Trophoblast cell (in vitro differentiated cells and primary cell): Measurements from ENCODE around the gene MAVS.

ENCODE experiments used
- DNase-seq, 2 donors: peaks; one replicate each; pipeline ENCODE4 v3.0.0-alpha.2; 2016
- H2AFZ ChIP-seq: 2 replicates; pipeline ENCODE4 v1.6.1; 2013; ENCODE audit warnings: low read length, moderate library complexity, mild to moderate bottlenecking; ENCODE audit not compliant: insufficient read depth, poor library complexity
- H2AK5ac ChIP-seq: 2 replicates; pipeline ENCODE4 v1.6.1; 2013; ENCODE audit warnings: mild to moderate bottlenecking, low read length
- H2BK120ac ChIP-seq: 2 replicates; pipeline ENCODE4 v1.6.1; 2013; ENCODE audit warnings: low read length, mild to moderate bottlenecking, moderate library complexity; ENCODE audit not compliant: insufficient read depth, poor library complexity
- H2BK12ac ChIP-seq: 2 replicates; pipeline ENCODE4 v1.6.1; 2013; ENCODE audit warnings: mild to moderate bottlenecking, low read length, moderate library complexity
- H2BK5ac ChIP-seq: 2 replicates; pipeline ENCODE4 v1.6.1; 2013; ENCODE audit warnings: low read length, low read depth, moderate library complexity, mild to moderate bottlenecking; ENCODE audit not compliant: poor library complexity
- H3K14ac ChIP-seq: 2 replicates; pipeline ENCODE4 v1.6.1; 2013; ENCODE audit warnings: mild to moderate bottlenecking, low read length
- H3K18ac ChIP-seq: 2 replicates; pipeline ENCODE4 v1.6.1; 2013; ENCODE audit warnings: mild to moderate bottlenecking, low read length
- H3K23ac ChIP-seq: 2 replicates; pipeline ENCODE4 v1.6.1; 2013; ENCODE audit warnings: low read length
- H3K27ac ChIP-seq: 2 replicates; pipeline ENCODE4 v1.5.1; 2013; ENCODE audit warnings: low read depth, mild to moderate bottlenecking, inconsistent platforms, low read length, moderate library complexity
- H3K27me3 ChIP-seq: 2 replicates; pipeline ENCODE4 v1.6.1; 2013; ENCODE audit warnings: inconsistent platforms, mild to moderate bottlenecking, low read length, moderate library complexity; ENCODE audit not compliant: insufficient read depth
- H3K36me3 ChIP-seq, 2 experiments: 1 replicate in 1 of 2; 2 replicates in 1 of 2; pipeline ENCODE4 v1.6.1; 2013; ENCODE audit warnings: low read length in 2 of 2, mild to moderate bottlenecking in 2 of 2, moderate library complexity in 1 of 2; ENCODE audit not compliant: insufficient read depth in 2 of 2, control insufficient read depth in 1 of 2
- H3K4ac ChIP-seq: 2 replicates; pipeline ENCODE4 v1.6.1; 2013; ENCODE audit warnings: low read depth, mild to moderate bottlenecking, low read length, moderate library complexity
- H3K4me1 ChIP-seq, 2 experiments: 1 replicate in 1 of 2; 2 replicates in 1 of 2; pipeline ENCODE4 v1.6.1; 2013; ENCODE audit warnings: low read length in 2 of 2, mild to moderate bottlenecking in 2 of 2, moderate library complexity in 1 of 2; ENCODE audit not compliant: insufficient read depth in 2 of 2, control insufficient read depth in 1 of 2
- H3K4me2 ChIP-seq: 2 replicates; pipeline ENCODE4 v1.6.1; 2013; ENCODE audit warnings: inconsistent platforms, mild to moderate bottlenecking, low read length, moderate library complexity
- H3K4me3 ChIP-seq: 2 replicates; pipeline ENCODE4 v1.5.1; 2013; ENCODE audit warnings: mild to moderate bottlenecking, low read depth, low read length, inconsistent platforms
- H3K79me1 ChIP-seq: one replicate; pipeline ENCODE4 v1.6.1; 2013; ENCODE audit warnings: low read length
- H3K79me2 ChIP-seq: 2 replicates; pipeline ENCODE4 v1.6.1; 2013; ENCODE audit warnings: low read length, mild to moderate bottlenecking; ENCODE audit not compliant: control insufficient read depth, insufficient read depth, poor library complexity
- H3K9ac ChIP-seq: 2 replicates; pipeline ENCODE4 v1.6.1; 2013; ENCODE audit warnings: mild to moderate bottlenecking, low read length
- H3K9me3 ChIP-seq: 2 replicates; pipeline ENCODE4 v1.6.1; 2013; ENCODE audit warnings: low read depth, mild to moderate bottlenecking, control low read depth, inconsistent platforms, low read length; ENCODE audit not compliant: insufficient read depth
- H4K12ac ChIP-seq: 2 replicates; pipeline ENCODE4 v1.6.1; 2013; ENCODE audit warnings: low read depth, mild to moderate bottlenecking, low read length, moderate library complexity
- H4K8ac ChIP-seq: 2 replicates; pipeline ENCODE4 v1.6.1; 2013; ENCODE audit warnings: low read depth, mild to moderate bottlenecking, low read length, moderate library complexity
- H4K91ac ChIP-seq: one replicate; pipeline ENCODE4 v1.6.1; 2013; ENCODE audit warnings: low read depth, mild to moderate bottlenecking, low read length, moderate library complexity
- WGBS: extraction: QIAGEN DNeasy Blood & Tissue Kit; methylation state at CpG from one replicate; pipeline ENCODE4 v1.1.7; 2013; ENCODE audit warnings: missing lambda C conversion rate; ENCODE audit not compliant: insufficient read length, insufficient coverage; ENCODE audit errors: extremely low coverage; 5-methylcytosine and 5-hydroxymethylcytosine counted together

Gene MAVS

DNA sequence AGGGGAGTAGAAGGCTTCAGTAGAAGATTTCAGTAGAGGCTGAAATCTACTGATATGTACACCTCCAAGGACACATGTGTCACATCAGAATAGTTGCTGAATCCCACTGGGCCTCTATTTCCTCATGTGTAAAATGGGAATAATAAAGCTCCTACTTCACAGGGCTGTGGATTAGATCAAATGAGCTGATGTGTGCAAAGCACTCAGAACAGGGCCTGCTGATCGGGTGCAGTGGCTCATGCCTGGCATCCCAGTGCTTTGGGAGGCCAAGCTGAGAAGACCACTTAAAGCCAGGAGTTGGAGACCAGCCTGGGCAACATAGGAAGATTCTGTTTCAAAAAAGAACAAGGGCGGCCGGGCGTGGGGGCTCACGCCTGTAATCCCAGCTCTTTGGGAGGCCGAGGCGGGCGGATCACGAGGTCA, 34.4 kb upstream of the MAVS start:
- Histone ChIP-seq H3K18ac (no peak overlapping the region), H4K91ac (peak overlapping the region; percentile 20), H3K9me3 (no peaks in the 10 kb centered on the region), H3K23ac (no peak overlapping the region), H2AFZ (no peak overlapping the region), H2BK5ac (no peak overlapping the region), H3K4ac (no peak overlapping the region), H2BK120ac (no peak overlapping the region), H3K4me3 (no peak overlapping the region), H3K27me3 (no peaks in the 10 kb centered on the region), H3K9ac (no peak overlapping the region), H3K36me3 (no peaks in the 10 kb centered on the region), H4K12ac (no peak overlapping the region), H3K79me1 (peaks cover 6% of the 10 kb centered on the region), H3K79me2 (peaks cover 2% of the 10 kb centered on the region), H4K8ac (no peak overlapping the region), H3K4me2 (no peak overlapping the region), H3K4me1 (peaks cover 18 to 19% of the 10 kb centered on the region in 2 experiments), H2AK5ac (no peak overlapping the region), H3K27ac (no peak overlapping the region), H3K14ac (no peak overlapping the region), H2BK12ac (no peak overlapping the region)
- DNase-seq, result no peak
- WGBS, result no CpG with 5 or more reads among the region's 9 CpGs

DNA sequence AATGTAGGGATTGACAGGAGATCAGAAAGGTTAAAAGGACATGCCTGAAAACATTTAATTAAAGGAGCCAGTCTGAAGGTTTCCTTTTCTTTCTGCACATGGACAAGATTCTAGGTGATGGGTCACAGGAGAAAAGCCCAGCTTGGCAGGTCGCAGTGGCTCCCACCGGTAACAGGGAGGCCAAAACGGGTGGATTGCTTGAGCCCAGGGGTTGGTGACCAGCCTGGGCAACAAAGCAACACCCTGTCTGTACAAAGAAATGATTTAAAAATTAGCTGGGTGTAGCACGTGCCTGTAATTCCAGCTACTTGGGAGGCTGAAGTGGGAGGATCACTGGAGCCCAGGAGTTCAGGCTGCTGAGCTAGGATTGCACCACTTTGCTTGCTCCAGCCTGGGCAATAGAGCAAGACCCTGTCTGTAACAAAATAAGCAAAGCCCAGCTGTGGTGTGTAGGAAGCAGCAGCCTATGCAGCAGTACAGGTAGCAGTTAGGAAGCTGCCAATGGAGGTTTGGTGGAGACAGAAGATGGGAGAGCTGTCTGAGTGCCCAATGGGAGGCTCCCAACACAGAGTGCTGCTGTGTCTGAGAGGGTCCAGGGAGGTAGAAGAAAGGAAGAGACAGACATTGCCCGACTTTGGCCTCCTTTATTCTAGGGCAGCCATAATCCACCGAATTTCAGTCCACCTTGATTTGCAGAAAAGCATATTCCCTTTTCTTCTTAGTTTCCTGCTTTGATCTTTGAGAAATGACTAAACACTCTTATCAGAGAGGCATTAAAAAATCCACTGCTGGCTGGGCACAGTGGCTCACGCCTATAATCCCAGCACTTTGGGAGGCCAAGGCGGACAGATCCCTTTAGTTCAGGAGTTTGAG, 33.4 kb upstream of the MAVS start:
- no peak overlapping the region for H3K18ac ChIP-seq
- no peak overlapping the region for H3K9ac ChIP-seq
- no peak overlapping the region for H3K4me2 ChIP-seq
- H3K14ac ChIP-seq, result no peak overlapping the region
- no peaks in the 10 kb centered on the region for H3K9me3 ChIP-seq
- DNase-seq, result peak; percentile 24 to 27
- H4K12ac ChIP-seq, result no peak overlapping the region
- H3K4ac ChIP-seq, result no peak overlapping the region
- H2BK12ac ChIP-seq, result no peak overlapping the region
- no peak overlapping the region for H2AK5ac ChIP-seq
- no peaks in the 10 kb centered on the region for H3K27me3 ChIP-seq
- H3K79me1 ChIP-seq, result peaks cover 1% of the 10 kb centered on the region
- no peak overlapping the region for H3K4me3 ChIP-seq
- H4K91ac ChIP-seq, result no peak overlapping the region
- H2BK5ac ChIP-seq, result no peak overlapping the region
- H3K79me2 ChIP-seq, result no peaks in the 10 kb centered on the region
- no peak overlapping the region for H4K8ac ChIP-seq
- no peak overlapping the region for H2BK120ac ChIP-seq
- WGBS, result no CpG with 5 or more reads among the region's 8 CpGs
- peaks cover 9 to 10% of the 10 kb centered on the region in 2 experiments for H3K4me1 ChIP-seq
- H3K23ac ChIP-seq, result no peak overlapping the region
- no peak overlapping the region for H3K27ac ChIP-seq
- H2AFZ ChIP-seq, result no peak overlapping the region
- no peaks in the 10 kb centered on the region for H3K36me3 ChIP-seq

DNA sequence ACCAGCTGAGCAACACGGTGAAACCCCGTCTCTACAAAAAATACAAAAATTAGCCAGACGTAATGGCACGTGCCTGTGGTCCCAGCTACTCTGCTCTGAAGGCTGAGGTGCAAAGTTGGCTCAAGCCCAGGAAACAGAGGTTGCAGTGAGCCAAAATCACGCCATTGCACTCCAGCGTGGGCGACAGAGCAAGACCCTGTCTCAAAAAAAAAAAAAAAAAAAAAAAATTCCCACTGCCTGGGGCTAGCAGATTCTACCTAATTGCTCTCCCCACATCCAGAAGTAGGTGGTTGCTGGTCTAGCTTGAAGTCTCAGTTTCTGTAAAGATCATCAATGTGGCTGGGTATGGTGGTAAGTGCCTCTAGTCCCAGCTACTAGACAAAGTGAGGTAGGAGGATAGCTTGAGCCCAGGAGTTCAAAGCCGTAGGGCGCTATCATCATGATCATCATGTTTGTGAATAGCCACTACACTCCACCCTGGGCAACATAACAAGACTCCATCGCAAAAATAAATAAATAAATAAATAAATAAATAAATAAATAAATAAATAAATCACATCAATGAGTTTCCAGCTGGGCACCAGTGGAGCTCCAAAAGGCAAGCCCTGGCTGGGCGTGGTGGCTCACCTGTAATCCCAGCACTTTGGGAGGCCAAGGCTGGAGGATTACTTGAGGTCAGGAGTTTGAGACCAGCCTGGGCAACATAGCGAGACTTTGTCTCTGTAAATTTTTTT, 32.6 kb upstream of the MAVS start:
- H3K9ac ChIP-seq, result no peak overlapping the region
- peaks cover 9 to 10% of the 10 kb centered on the region in 2 experiments for H3K4me1 ChIP-seq
- H3K4me3 ChIP-seq, result no peak overlapping the region
- no CpG with 5 or more reads among the region's 12 CpGs for WGBS
- no peak overlapping the region for H3K23ac ChIP-seq
- H3K14ac ChIP-seq, result no peak overlapping the region
- no peaks in the 10 kb centered on the region for H3K36me3 ChIP-seq
- H4K12ac ChIP-seq, result no peak overlapping the region
- no peak overlapping the region for H3K4me2 ChIP-seq
- H2BK12ac ChIP-seq, result no peak overlapping the region
- H3K18ac ChIP-seq, result no peak overlapping the region
- no peaks in the 10 kb centered on the region for H3K27me3 ChIP-seq
- no peak overlapping the region for H4K91ac ChIP-seq
- no peak overlapping the region for H3K4ac ChIP-seq
- H3K9me3 ChIP-seq, result no peaks in the 10 kb centered on the region
- H3K79me2 ChIP-seq, result no peaks in the 10 kb centered on the region
- no peak for DNase-seq
- no peak overlapping the region for H2BK5ac ChIP-seq
- no peak overlapping the region for H2AK5ac ChIP-seq
- H2BK120ac ChIP-seq, result no peak overlapping the region
- H3K27ac ChIP-seq, result no peak overlapping the region
- H2AFZ ChIP-seq, result no peak overlapping the region
- H3K79me1 ChIP-seq, result no peaks in the 10 kb centered on the region
- no peak overlapping the region for H4K8ac ChIP-seq

DNA sequence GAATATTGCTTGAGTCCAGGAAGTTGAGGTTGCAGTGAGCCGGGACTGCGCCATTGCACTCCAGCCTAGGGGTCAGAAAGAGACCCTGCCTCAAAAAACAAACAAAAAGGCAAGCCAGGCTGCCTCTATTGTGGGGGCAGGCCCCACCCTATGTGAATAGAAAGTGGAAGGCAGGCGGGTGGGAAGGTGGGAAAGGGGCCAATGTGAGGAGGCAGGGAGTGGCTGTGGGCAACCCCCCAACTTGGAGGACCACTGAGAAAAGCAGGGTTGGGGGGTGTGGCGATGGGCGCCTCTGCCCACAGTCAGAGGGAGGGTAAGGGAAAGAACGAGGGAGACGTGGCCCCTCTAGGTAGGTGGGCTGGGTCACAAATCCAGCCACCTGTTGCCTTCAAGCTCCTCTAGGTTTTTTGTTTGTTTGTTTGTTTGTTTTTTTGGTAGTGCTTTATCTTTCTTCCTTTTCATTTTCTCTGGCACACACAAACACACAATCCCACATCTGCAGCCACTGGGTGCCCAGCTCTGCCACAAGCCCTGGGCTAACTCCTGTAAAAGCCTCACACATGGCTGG, 31.6 kb upstream of the MAVS start:
- no peak overlapping the region for H3K14ac ChIP-seq
- no peak overlapping the region for H2BK120ac ChIP-seq
- H3K4me3 ChIP-seq, result no peak overlapping the region
- no CpG with 5 or more reads among the region's 7 CpGs for WGBS
- peaks cover 10 to 12% of the 10 kb centered on the region in 2 experiments for H3K4me1 ChIP-seq
- no peak overlapping the region for H3K4ac ChIP-seq
- H3K4me2 ChIP-seq, result no peak overlapping the region
- no peak overlapping the region for H4K91ac ChIP-seq
- no peak for DNase-seq
- H2AK5ac ChIP-seq, result no peak overlapping the region
- H2BK5ac ChIP-seq, result no peak overlapping the region
- no peak overlapping the region for H2AFZ ChIP-seq
- H3K27me3 ChIP-seq, result no peaks in the 10 kb centered on the region
- H3K36me3 ChIP-seq, result no peaks in the 10 kb centered on the region
- no peak overlapping the region for H3K23ac ChIP-seq
- peaks cover 3% of the 10 kb centered on the region for H3K79me1 ChIP-seq
- H3K9ac ChIP-seq, result no peak overlapping the region
- no peak overlapping the region for H2BK12ac ChIP-seq
- H3K27ac ChIP-seq, result no peak overlapping the region
- no peaks in the 10 kb centered on the region for H3K79me2 ChIP-seq
- H3K18ac ChIP-seq, result no peak overlapping the region
- H3K9me3 ChIP-seq, result no peaks in the 10 kb centered on the region
- no peak overlapping the region for H4K12ac ChIP-seq
- no peak overlapping the region for H4K8ac ChIP-seq
